Endothelial cell of umbilical vein (primary cell): ENCODE measurements around the gene LAMC3. TPM values are rescaled to one million over a fixed set of nuclear protein-coding genes. Genes with fewer than 3 reads are reported as not detected.

Experiments used
- BruUV-seq: library from RNA; stranded (reverse); fragments of 400-500 nt; replicated peaks from 2 replicates; lab custom pipeline; 2021; lab: Mats Ljungman, UMichigan
- CTCF ChIA-PET: fragments of 300-600, 350-600 bp; sonication (Branson Sonifier 250); formaldehyde crosslinking; loops from one replicate; lab custom pipeline; 2021; ENCODE audit warnings: antibody characterized with exemption, inconsistent platforms; lab: Charles Lee
- POLR2A ChIA-PET: fragments of 300-600, 350-600 bp; sonication (Branson Sonifier 250); formaldehyde crosslinking; loops from one replicate; lab custom pipeline; 2021; ENCODE audit warnings: antibody characterized with exemption, inconsistent platforms; lab: Charles Lee
- DNase-seq: peaks from one replicate; pipeline ENCODE4 v3.0.0-alpha.2; 2011; ENCODE audit warnings: low read depth, low spot score
- FAIRE-seq: peaks from 2 replicates; lab custom pipeline; 2011; peaks lifted over from hg19 to GRCh38; lab: Jason Lieb, UNC
- H2AFZ ChIP-seq: 2 replicates; pipeline ENCODE4 v1.6.0; 2012; ENCODE audit warnings: low read depth, low read length, control low read depth, inconsistent platforms
- H3K27ac ChIP-seq: 2 replicates; pipeline ENCODE4 v1.5.1; 2011; ENCODE audit warnings: low read depth, mild to moderate bottlenecking, control low read depth, low read length, moderate library complexity; ENCODE audit not compliant: insufficient read depth
- H3K27me3 ChIP-seq, 2 experiments: 2 replicates each; pipeline versions ENCODE4 v1.6.0 to v1.6.1; 2011; ENCODE audit warnings: low read length in 2 of 2, mixed read lengths in 1 of 2; ENCODE audit not compliant: control insufficient read depth in 2 of 2, insufficient read depth in 2 of 2
- H3K36me3 ChIP-seq, 2 experiments: 2 replicates in 1 of 2; 3 replicates in 1 of 2; pipeline ENCODE4 v1.5.1; 2011; ENCODE audit warnings: low read length in 2 of 2, mild to moderate bottlenecking in 1 of 2, moderate library complexity in 1 of 2; ENCODE audit not compliant: control insufficient read depth in 2 of 2, insufficient read depth in 2 of 2; ENCODE audit errors: extremely low read depth in 1 of 2
- H3K4me1 ChIP-seq: 3 replicates; pipeline ENCODE4 v1.5.1; 2011; ENCODE audit warnings: mild to moderate bottlenecking, low read length; ENCODE audit not compliant: control insufficient read depth, insufficient read depth; ENCODE audit errors: extremely low read depth
- H3K4me2 ChIP-seq: 2 replicates; pipeline ENCODE4 v1.6.1; 2011; ENCODE audit warnings: low read length, control low read depth, mixed read lengths; ENCODE audit not compliant: insufficient read depth
- H3K4me3 ChIP-seq, 3 experiments: fragments of 200-600 bp in 1 of 3; sonication (generic), shearing (Covaris generic) in 1 of 3; replicated peaks in 1 of 3; 2 replicates each; pipeline ENCODE4 v1.5.1; 2011 to 2016; ENCODE audit warnings: control low read depth in 3 of 3, low read length in 3 of 3, mild to moderate bottlenecking in 2 of 3, inconsistent platforms in 1 of 3, low read depth in 1 of 3, moderate library complexity in 1 of 3; ENCODE audit not compliant: insufficient read depth in 1 of 3
- H3K79me2 ChIP-seq: 2 replicates; pipeline ENCODE4 v1.6.0; 2012; ENCODE audit warnings: low read length, inconsistent platforms; ENCODE audit not compliant: control insufficient read depth, insufficient read depth
- H3K9ac ChIP-seq: replicated peaks from 2 replicates; pipeline ENCODE3; 2011; ENCODE audit warnings: low read length, control low read depth; ENCODE audit not compliant: insufficient read depth; ENCODE audit errors: extremely low read depth
- H3K9me1 ChIP-seq: replicated peaks from 3 replicates; pipeline ENCODE4 v1.6.0; 2011; ENCODE audit warnings: mild to moderate bottlenecking, low read length; ENCODE audit not compliant: control insufficient read depth, insufficient read depth; ENCODE audit errors: extremely low read depth
- H3K9me3 ChIP-seq: replicated peaks from 2 replicates; pipeline ENCODE4 v1.5.1; 2012; ENCODE audit warnings: low read length, inconsistent platforms; ENCODE audit not compliant: control insufficient read depth, insufficient read depth
- H4K20me1 ChIP-seq: replicated peaks from 2 replicates; pipeline ENCODE3; 2011; ENCODE audit warnings: mild to moderate bottlenecking, low read length; ENCODE audit not compliant: control insufficient read depth, insufficient read depth; ENCODE audit errors: extremely low read depth
- FOS ChIP-seq: IDR thresholded peaks from 2 replicates; pipeline ENCODE4 v1.6.1; 2011; ENCODE audit warnings: mild to moderate bottlenecking, low read length, moderate library complexity, borderline replicate concordance; ENCODE audit not compliant: insufficient read depth
- GATA2 ChIP-seq: IDR thresholded peaks from 2 replicates; pipeline ENCODE4 v1.7.0; 2011; ENCODE audit warnings: low read depth, mild to moderate bottlenecking, moderate library complexity, mixed read lengths, low read length; ENCODE audit not compliant: insufficient read length, insufficient read depth
- JUN ChIP-seq: IDR thresholded peaks from 2 replicates; pipeline ENCODE4 v1.6.1; 2011; ENCODE audit warnings: borderline replicate concordance, low read depth; ENCODE audit not compliant: insufficient read length, insufficient read depth
- POLR2A ChIP-seq: IDR thresholded peaks from 2 replicates; pipeline ENCODE4 v1.6.1; 2012; ENCODE audit warnings: low read depth, mild to moderate bottlenecking, control low read depth, low read length
- dilution Hi-C: fragments of 300-500 bp; cut with MboI; formaldehyde crosslinking; loops from one replicate; pipeline ENCODE4 v1.15.0; 2019; ENCODE audit warnings: low sequenced_read_pairs; ENCODE audit not compliant: extremely low pct_ligation_motif_present
- intact Hi-C: fragments of 100-400 bp; cut with micrococcal nuclease; formaldehyde crosslinking; loops from one replicate; pipeline ENCODE4 v1.10.0; 2022
- polyA plus RNA-seq, 4 experiments: library from polyadenylated mRNA; depleted of rRNA in 3 of 4; stranded (reverse) in 3 of 4; unstranded in 1 of 4; fragments of >200 nt; gene quantifications; 2 replicates each; pipeline versions ENCODE4 v1.2.1 to v1.2.3, GENCODE V29; 2011 to 2012; ENCODE audit warnings: missing spikeins in 1 of 4
- total RNA-seq: library from RNA; stranded (reverse); gene quantifications from 2 replicates; pipeline ENCODE4 v1.2.3, GENCODE V29; 2021
- TF ChIP-seq, protein P1 (sequence below), 2 donors: IDR thresholded peaks; 1 replicate in 1 of 2; 2 replicates in 1 of 2; pipeline ENCODE4 v1.5.1; 2011; ENCODE audit warnings: low read length in 2 of 2, mild to moderate bottlenecking in 2 of 2, moderate library complexity in 2 of 2, control low read depth in 1 of 2, inconsistent platforms in 1 of 2, low read depth in 1 of 2; ENCODE audit not compliant: insufficient read depth in 1 of 2; ENCODE audit errors: extremely low read depth in 1 of 2

Gene LAMC3
- total and polyA plus RNA-seq, 2 donors (not counting 3 experiments of a cell fraction or from before 2014, with no cell fraction given): 0.18 to 0.38 TPM

DNA sequence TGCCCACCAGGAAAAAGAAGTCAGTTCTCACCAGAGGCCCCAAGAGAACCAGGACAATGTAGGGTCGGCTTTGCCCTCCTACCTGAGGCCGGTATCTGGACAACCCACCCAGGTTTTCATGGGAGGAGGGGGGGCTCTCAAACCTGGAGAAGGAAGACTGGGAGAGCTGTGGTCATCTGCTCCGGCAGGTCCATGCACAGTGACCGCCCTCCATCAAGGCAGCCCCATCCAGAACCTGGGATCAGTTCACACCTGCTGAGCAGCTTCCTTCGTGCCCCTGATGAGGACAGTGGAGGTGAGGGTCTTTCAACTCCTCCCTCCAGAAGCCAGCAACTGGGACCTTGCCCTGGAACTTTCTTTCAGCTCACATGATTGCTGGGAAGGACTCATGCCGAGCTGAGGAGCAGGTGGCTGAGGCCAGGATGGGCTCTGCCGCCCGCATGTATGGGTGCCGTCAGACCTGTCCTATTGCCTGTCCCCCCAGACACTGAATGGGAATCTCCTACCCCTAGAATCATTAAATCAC is 49.1 kb upstream of the LAMC3 start:
- no TSS peak for BruUV-seq
- TF ChIP-seq JUN: no peak
- TF ChIP-seq FOS: no peak
- TF ChIP-seq, protein P1, sequence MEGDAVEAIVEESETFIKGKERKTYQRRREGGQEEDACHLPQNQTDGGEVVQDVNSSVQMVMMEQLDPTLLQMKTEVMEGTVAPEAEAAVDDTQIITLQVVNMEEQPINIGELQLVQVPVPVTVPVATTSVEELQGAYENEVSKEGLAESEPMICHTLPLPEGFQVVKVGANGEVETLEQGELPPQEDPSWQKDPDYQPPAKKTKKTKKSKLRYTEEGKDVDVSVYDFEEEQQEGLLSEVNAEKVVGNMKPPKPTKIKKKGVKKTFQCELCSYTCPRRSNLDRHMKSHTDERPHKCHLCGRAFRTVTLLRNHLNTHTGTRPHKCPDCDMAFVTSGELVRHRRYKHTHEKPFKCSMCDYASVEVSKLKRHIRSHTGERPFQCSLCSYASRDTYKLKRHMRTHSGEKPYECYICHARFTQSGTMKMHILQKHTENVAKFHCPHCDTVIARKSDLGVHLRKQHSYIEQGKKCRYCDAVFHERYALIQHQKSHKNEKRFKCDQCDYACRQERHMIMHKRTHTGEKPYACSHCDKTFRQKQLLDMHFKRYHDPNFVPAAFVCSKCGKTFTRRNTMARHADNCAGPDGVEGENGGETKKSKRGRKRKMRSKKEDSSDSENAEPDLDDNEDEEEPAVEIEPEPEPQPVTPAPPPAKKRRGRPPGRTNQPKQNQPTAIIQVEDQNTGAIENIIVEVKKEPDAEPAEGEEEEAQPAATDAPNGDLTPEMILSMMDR (IDR thresholded peaks at IDR 0.05; ENCODE audit: extremely low read depth in 1 of 2, insufficient read depth in 1 of 2, low read depth in 1 of 2, low read length in 2 of 2): no peak
- TF ChIP-seq POLR2A: no peak
- TF ChIP-seq GATA2: no peak
- CTCF ChIA-PET: interaction anchor here (1.1 kb wide), 1 partner anchor 38 kb away, joined by 3 read pairs; no protein-coding TSS in a partner anchor

More for the DNA sequence above, 49.1 kb upstream of the LAMC3 start:
- no peak overlapping the region for H3K27ac ChIP-seq
- no peaks in the 10 kb centered on the region for H4K20me1 ChIP-seq
- H3K9me1 ChIP-seq: no peaks in the 10 kb centered on the region
- POLR2A ChIA-PET: no interaction called here
- dilution Hi-C loops (no loop called here), intact Hi-C loops (no loop called here)
- no peak overlapping the region for H3K4me2 ChIP-seq
- no peak for FAIRE-seq
- no peaks in the 10 kb centered on the region for H3K27me3 ChIP-seq
- no peak overlapping the region for H2AFZ ChIP-seq
- peaks cover 12% of the 10 kb centered on the region for H3K4me1 ChIP-seq
- H3K36me3 ChIP-seq: no peaks in the 10 kb centered on the region
- no peaks in the 10 kb centered on the region for H3K79me2 ChIP-seq
- no peak for DNase-seq
- H3K9me3 ChIP-seq: no peaks in the 10 kb centered on the region
- no peak overlapping the region for H3K9ac ChIP-seq
- H3K4me3 ChIP-seq: no peak overlapping the region
